Stimulated activated CD4-positive, alpha-beta T cell treated with anti-CD3 and anti-CD28 coated beads, Interleukin-1b, Interleukin-23, amount 100 ng/mL, for 1 hour (primary cell): Measurements from ENCODE around the gene THOC5.
"Not testable (repeated sequence)": the region's sequence is repeated elsewhere in the genome, so short reads cannot be mapped to it uniquely, and the experiment has no call there.

ENCODE experiments used
- DNase-seq, 2 donors: peaks; one replicate each; pipeline ENCODE4 v3.0.0-alpha.2; 2020; ENCODE audit warnings: low read depth in 2 of 2

Gene THOC5

GRCh38 chr22:29510542-29510941, 43.0 kb downstream of the THOC5 start:
- no peak for DNase-seq

DNA sequence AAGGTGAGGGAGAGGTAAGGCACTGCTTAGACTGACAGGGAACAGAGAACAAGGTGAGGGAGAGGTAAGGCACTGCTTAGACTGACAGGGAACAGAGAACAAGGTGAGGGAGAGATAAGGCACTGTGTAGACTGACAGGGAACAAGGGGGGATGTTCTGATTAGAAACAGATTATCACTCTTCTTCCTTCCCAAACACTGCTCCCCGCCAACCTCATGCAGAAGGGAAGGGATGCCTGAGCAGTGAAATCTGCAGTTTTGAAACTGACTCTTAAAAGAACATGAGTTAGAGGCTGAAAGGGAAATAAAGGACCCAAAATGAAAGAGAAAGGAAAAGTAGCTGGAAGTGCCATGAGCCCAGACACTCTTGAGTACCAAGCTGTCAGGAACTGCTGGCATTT, 43.7 kb downstream of the THOC5 start:
- no peak for DNase-seq

DNA sequence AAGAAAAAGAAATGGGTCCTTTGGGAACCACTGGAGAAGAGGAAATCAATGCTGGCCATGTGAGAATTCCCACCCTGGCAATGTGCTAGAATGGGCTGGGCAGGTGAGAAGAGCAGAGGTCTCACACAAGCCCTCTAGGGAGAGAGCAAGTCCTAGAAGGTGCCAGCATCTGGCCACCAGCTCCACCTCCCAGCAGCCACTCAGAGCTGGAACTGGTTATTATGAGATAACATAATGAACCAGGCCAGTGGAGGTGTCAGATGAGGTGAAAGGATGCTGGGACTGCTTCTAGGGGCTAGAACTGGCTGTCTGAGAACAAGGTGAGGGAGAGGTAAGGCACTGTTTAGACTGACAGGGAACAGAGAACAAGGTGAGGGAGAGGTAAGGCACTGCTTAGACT, 44.3 kb downstream of the THOC5 start:
- no peak for DNase-seq

DNA sequence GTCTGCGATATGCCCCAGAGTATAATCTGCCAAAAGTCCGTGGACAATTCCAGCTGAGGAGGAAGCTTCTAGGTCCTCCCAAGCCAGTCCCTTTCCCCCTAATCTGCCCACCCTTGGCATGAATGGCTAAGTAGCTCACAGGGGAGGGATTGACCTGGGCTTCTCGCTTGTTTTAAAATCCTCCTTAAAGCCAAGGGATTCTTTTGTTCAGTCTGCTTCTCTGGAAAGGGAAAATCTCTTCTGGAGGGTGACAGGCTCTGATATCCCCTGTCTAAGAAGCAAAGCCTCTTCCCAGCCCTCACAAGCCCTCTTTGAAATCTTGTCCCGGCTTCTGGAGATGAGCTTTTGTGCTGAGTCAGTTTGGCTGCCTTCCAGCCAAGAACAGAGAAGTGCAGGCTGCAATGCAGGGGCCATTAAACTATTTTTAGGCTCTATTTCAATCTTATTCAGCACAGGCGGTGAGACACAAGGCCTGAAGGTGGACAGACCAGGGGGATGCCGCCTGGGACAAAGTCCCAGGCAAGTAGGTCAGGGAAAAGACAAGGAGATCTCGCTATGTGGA, 49.7 kb downstream of the THOC5 start:
- DNase-seq, result no peak

DNA sequence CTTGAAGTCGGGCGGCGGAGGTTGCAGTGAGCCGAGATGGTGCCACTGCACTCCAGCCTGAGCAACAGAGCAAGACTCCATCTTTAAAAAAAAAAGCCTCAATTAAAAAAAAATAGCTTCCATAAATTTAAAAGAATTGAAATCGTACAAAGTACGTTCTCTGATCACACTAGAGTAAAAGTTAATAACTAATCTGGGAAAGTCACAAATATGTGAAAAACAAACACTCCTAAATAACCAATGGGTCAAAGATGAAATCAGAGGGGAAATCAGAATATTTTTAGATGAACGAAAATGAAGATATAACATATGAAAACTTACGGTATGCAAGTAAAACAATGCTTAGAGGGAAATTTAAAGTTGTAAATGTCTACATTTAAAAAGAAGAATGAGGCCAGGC, 53.7 kb downstream of the THOC5 start:
- DNase-seq, result no peak

GRCh38 chr22:29493636-29494035, 59.9 kb downstream of the THOC5 start:
- no peak for DNase-seq

DNA sequence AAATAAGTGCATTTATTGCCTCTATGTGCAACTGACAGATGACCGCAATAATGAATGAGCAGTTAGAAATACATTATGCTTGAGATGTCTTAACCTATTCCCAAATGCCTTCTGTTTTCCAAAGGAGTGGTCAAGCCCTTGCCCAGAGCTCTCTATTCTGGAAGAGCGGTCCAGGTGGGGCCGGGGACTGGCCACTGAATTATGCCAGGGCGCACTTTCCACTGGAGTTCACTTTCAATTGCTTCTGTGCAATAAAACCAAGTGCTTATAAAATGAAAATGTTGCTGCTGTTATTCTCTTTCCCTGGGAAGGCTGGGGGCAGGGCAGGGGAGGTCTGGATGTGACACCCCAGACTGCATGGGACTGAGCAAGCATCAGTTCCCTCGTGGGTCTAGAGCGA, 62.5 kb downstream of the THOC5 start:
- no peak for DNase-seq

- DNase-seq, result not testable (repeated sequence)
Observed at GRCh38 chr22:29489127-29489780, 64.3 kb downstream of the THOC5 start.

- DNase-seq, result no peak
Observed at GRCh38 chr22:29487426-29487986, 66.1 kb downstream of the THOC5 start.

DNA sequence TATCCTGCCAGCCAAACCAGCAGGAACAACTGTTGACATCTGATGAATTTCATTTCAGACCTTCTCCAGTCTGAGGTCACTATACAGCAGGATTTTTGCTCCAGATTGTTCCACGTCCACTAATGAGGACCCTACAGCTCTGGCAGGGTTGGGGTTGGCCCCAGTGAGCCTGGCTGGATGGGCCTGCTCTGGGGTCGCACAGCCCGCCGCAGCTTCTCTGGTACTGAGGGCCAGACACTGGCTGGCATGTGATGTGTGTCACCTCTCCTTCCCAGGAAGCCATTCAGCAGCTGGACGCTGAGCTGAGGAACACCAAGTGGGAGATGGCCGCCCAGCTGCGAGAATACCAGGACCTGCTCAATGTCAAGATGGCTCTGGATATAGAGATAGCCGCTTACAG, 68.1 kb downstream of the THOC5 start:
- DNase-seq, result no peak

- DNase-seq, result no peak
Observed at GRCh38 chr22:29484642-29485041, 68.9 kb downstream of the THOC5 start.

- no peak for DNase-seq
Observed at GRCh38 chr22:29483254-29483653, 70.3 kb downstream of the THOC5 start.

DNA sequence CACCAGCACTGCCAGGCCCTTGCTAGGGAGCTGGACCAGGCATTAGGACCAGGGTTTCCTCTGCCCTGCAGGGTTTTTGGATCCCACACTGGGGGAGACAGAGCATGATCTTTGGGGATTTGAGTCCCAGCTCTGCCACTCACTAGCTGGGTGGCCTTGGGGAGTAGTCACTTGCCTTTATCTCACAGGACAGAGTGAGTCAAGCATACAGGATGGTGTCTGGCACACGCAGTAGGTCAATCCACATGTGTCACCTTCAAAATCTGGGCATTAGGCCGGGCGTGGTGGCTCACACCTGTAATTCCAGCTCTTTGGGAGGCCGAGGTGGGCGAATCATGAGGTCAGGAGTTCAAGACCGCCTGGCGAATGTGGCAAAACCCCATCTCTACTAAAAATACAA, 70.8 kb downstream of the THOC5 start:
- no peak for DNase-seq

DNA sequence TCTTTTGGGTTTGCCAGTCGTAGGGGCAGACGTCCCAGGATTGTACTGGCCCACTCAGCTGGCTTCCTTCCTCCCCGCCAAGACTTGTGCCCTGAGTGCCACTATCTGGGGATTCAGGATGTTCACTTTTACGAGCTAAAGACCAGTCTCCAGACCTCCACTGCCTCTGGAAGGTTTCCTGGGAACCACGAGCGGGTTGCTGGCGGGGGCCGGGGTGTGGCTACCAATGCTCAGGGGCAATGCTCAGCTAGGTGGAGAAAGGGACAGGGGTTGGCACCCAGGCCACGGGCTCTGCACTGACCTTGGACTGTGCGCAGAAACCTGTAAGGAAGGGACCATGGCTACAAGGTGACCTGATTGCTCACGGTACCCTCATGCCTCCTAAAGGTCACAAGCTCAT, 71.3 kb downstream of the THOC5 start:
- DNase-seq, result no peak

GRCh38 chr22:29481265-29482000, 72.1 kb downstream of the THOC5 start:
- DNase-seq, result no peak

DNA sequence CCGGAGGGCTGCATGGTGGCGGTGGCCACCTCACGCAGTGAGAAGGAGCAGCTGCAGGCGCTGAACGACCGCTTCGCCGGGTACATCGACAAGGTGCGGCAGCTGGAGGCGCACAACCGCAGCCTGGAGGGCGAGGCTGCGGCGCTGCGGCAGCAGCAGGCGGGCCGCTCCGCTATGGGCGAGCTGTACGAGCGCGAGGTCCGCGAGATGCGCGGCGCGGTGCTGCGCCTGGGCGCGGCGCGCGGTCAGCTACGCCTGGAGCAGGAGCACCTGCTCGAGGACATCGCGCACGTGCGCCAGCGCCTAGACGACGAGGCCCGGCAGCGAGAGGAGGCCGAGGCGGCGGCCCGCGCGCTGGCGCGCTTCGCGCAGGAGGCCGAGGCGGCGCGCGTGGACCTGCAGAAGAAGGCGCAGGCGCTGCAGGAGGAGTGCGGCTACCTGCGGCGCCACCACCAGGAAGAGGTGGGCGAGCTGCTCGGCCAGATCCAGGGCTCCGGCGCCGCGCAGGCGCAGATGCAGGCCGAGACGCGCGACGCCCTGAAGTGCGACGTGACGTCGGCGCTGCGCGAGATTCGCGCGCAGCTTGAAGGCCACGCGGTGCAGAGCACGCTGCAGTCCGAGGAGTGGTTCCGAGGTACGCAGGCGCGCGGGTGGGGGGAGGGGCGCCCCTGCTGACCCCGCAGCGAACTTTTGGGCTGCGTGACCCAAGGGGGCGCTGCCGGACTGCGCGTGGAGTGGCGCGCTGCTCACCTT, 72.9 kb downstream of the THOC5 start:
- DNase-seq, result no peak

DNA sequence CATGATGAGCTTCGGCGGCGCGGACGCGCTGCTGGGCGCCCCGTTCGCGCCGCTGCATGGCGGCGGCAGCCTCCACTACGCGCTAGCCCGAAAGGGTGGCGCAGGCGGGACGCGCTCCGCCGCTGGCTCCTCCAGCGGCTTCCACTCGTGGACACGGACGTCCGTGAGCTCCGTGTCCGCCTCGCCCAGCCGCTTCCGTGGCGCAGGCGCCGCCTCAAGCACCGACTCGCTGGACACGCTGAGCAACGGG, 73.4 kb downstream of the THOC5 start:
- no peak for DNase-seq

DNA sequence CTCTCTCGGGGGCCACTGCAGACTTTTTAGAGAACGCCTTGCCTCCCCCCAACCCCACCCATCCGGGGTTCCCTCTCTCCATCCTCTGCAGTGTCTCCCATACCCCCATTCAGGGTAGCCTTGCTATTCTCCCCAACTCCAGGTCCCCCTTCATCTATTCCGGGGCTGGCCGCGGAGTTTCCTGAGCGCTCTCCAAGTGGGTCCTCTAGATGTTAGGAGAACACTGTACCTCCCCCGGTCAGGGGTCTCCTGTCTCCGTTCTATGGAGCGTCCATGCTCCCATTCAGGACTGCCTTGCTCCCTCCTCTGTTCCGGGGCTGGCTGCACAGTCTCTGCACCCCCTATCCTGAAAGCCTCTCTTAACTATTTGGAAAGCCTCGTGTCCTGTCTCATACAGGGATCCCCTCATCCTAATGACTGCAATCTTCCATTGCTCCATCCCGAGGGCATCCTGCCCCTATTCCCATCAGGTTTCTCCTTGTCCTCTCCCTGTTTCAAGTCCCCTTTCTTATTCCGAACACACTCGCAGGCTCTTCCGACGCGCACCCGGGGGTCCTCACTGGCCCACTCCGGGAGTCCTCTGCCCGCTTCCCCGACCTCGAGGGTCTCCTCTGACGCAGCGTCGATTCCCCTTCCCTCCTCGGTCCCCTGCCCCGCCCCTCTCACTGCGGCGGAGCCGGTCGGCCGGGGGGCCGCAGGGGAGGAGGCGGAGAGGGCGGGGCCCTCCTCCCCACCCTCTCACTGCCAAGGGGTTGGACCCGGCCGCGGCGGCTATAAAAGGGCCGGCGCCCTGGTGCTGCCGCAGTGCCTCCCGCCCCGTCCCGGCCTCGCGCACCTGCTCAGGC, 73.9 kb downstream of the THOC5 start, which contains the start of gene NEFH:
Gene NEFH, plus strand, starts transcription at position 802 of the 845 bp plus-strand sequence. CDS start 45 bp downstream, outside the sequence.
- no peak for DNase-seq

- DNase-seq, result no peak
Observed at GRCh38 chr22:29478326-29479276, 75.0 kb downstream of the THOC5 start.

- no peak for DNase-seq
Observed at GRCh38 chr22:29477723-29478318, 75.7 kb downstream of the THOC5 start.
